Measurements from ENCODE around the gene ALOX15.
"Not testable (repeated sequence)": the region's sequence is repeated elsewhere in the genome, so short reads cannot be mapped to it uniquely, and the experiment has no call there.

GRCh38 chr17:4590042-4590441 is 51.4 kb downstream of the ALOX15 start:
- not testable (repeated sequence) for TF ChIP-seq POLR2A (IDR thresholded peaks at IDR 0.05; ENCODE audit: low read length); GATA1 (IDR thresholded peaks at IDR 0.05; ENCODE audit: low read depth, low read length)

Measured in erythroblast (primary cell).